NCI-H2196 treated with DMSO at 0.1 percent for 48 hours (cell line): Measurements from ENCODE around the gene FGF4.

Experiments used
- DNase-seq: peaks from one replicate; lab custom pipeline; 2025; ENCODE audit not compliant: unreplicated experiment; lab: John Stamatoyannopoulos, UW

The FGF4 gene

GRCh38 chr11:69807106-69807815, 32.1 kb upstream of the FGF4 start:
- DNase-seq, result no peak

- DNase-seq, result no peak
These were observed 29.8 kb upstream of the FGF4 start for GRCh38 chr11:69804769-69805508.

- DNase-seq, result no peak
These were observed 28.6 kb upstream of the FGF4 start for GRCh38 chr11:69803604-69804218.

GRCh38 chr11:69803022-69803421, 27.9 kb upstream of the FGF4 start:
- DNase-seq, result no peak

GRCh38 chr11:69802590-69802989, 27.4 kb upstream of the FGF4 start:
- DNase-seq, result no peak

GRCh38 chr11:69801513-69802335, 26.6 kb upstream of the FGF4 start:
- no peak for DNase-seq

- no peak for DNase-seq
These were observed 25.1 kb upstream of the FGF4 start for GRCh38 chr11:69800278-69800677.

- no peak for DNase-seq
These were observed 24.4 kb upstream of the FGF4 start for GRCh38 chr11:69799582-69799981.

GRCh38 chr11:69799097-69799496, 24.0 kb upstream of the FGF4 start:
- DNase-seq, result no peak

GRCh38 chr11:69797737-69798528, 22.8 kb upstream of the FGF4 start:
- no peak for DNase-seq

GRCh38 chr11:69797156-69797555, 22.0 kb upstream of the FGF4 start:
- no peak for DNase-seq

- DNase-seq, result no peak
These were observed 20.9 kb upstream of the FGF4 start for GRCh38 chr11:69796063-69796462.

- no peak for DNase-seq
These were observed 16.4 kb upstream of the FGF4 start for GRCh38 chr11:69791276-69792180.

GRCh38 chr11:69788956-69789355, 13.8 kb upstream of the FGF4 start:
- DNase-seq, result no peak

- DNase-seq, result no peak
These were observed 12.8 kb upstream of the FGF4 start for GRCh38 chr11:69787906-69788305.

- no peak for DNase-seq
These were observed 12.3 kb upstream of the FGF4 start for GRCh38 chr11:69787457-69787856.

- no peak for DNase-seq
These were observed 6.1 kb upstream of the FGF4 start for GRCh38 chr11:69781241-69781640.

GRCh38 chr11:69778373-69778772, 3.2 kb upstream of the FGF4 start:
- no peak for DNase-seq

GRCh38 chr11:69774354-69775162, 583 bp downstream of the FGF4 start:
- DNase-seq, result no peak
